ENCODE results near the gene NAT9.

The NAT9 gene

GRCh38 chr17:74801896-74802295 is 25.8 kb upstream of the NAT9 start:
- Histone ChIP-seq H3K4me1 (ENCODE audit: control insufficient read depth, low read depth, low read length) (no peaks in the 10 kb centered on the region), H3K18ac (ENCODE audit: low read length) (no peak overlapping the region), H3K4me3 (ENCODE audit: low read length) (no peak overlapping the region), H3K4me2 (ENCODE audit: low read length) (no peak overlapping the region), H3K79me2 (ENCODE audit: control insufficient read depth, insufficient read depth, low read length) (no peaks in the 10 kb centered on the region), H2BK15ac (replicated peaks; ENCODE audit: low read depth) (no peak overlapping the region), H2BK120ac (ENCODE audit: low read depth, low read length) (no peak overlapping the region), H2AK5ac (ENCODE audit: low read length) (no peak overlapping the region), H3K27ac (ENCODE audit: low read depth, low read length) (no peak overlapping the region), H3K4ac (ENCODE audit: low read depth, low read length) (no peak overlapping the region), H3K79me1 (ENCODE audit: low read length) (no peaks in the 10 kb centered on the region), H3K23ac (ENCODE audit: low read length) (no peak overlapping the region), H4K5ac (ENCODE audit: low read length) (no peak overlapping the region), H4K8ac (ENCODE audit: low read depth, low read length) (no peak overlapping the region), H3K9ac (ENCODE audit: low read length) (no peak overlapping the region), H3K36me3 (ENCODE audit: control insufficient read depth, insufficient read depth, low read length) (no peaks in the 10 kb centered on the region), H3K56ac (ENCODE audit: low read length) (no peak overlapping the region), H2BK5ac (ENCODE audit: low read length) (no peak overlapping the region), H3K27me3 (ENCODE audit: insufficient read depth, low read length, poor library complexity) (no peaks in the 10 kb centered on the region)
- DNase-seq: no peak
- WGBS (ENCODE audit: extremely low coverage, insufficient coverage, low lambda C conversion rate): no CpG with 5 or more reads among the region's 8 CpGs

- H3K4me2 ChIP-seq (ENCODE audit: low read length): no peak overlapping the region
- no peaks in the 10 kb centered on the region for H3K79me1 ChIP-seq (ENCODE audit: low read length)
- no CpG with 5 or more reads among the region's 7 CpGs for WGBS (ENCODE audit: extremely low coverage, insufficient coverage, low lambda C conversion rate)
- no peak overlapping the region for H2AK5ac ChIP-seq (ENCODE audit: low read length)
- H2BK120ac ChIP-seq (ENCODE audit: low read depth, low read length): no peak overlapping the region
- H3K9ac ChIP-seq (ENCODE audit: low read length): no peak overlapping the region
- no peak overlapping the region for H3K23ac ChIP-seq (ENCODE audit: low read length)
- no peak overlapping the region for H3K56ac ChIP-seq (ENCODE audit: low read length)
- H3K4ac ChIP-seq (ENCODE audit: low read depth, low read length): no peak overlapping the region
- H3K36me3 ChIP-seq (ENCODE audit: control insufficient read depth, insufficient read depth, low read length): no peaks in the 10 kb centered on the region
- H3K79me2 ChIP-seq (ENCODE audit: control insufficient read depth, insufficient read depth, low read length): no peaks in the 10 kb centered on the region
- H3K18ac ChIP-seq (ENCODE audit: low read length): no peak overlapping the region
- no peak overlapping the region for H3K4me3 ChIP-seq (ENCODE audit: low read length)
- no peaks in the 10 kb centered on the region for H3K27me3 ChIP-seq (ENCODE audit: insufficient read depth, low read length, poor library complexity)
- no peaks in the 10 kb centered on the region for H3K4me1 ChIP-seq (ENCODE audit: control insufficient read depth, low read depth, low read length)
- H4K8ac ChIP-seq (ENCODE audit: low read depth, low read length): no peak overlapping the region
- H4K5ac ChIP-seq (ENCODE audit: low read length): no peak overlapping the region
- H3K27ac ChIP-seq (ENCODE audit: low read depth, low read length): no peak overlapping the region
- H2BK15ac ChIP-seq (replicated peaks; ENCODE audit: low read depth): no peak overlapping the region
- no peak for DNase-seq
- H2BK5ac ChIP-seq (ENCODE audit: low read length): no peak overlapping the region
Observed at GRCh38 chr17:74800531-74800930, 24.4 kb upstream of the NAT9 start.

- Histone ChIP-seq H4K5ac (ENCODE audit: low read length) (no peak overlapping the region), H3K56ac (ENCODE audit: low read length) (no peak overlapping the region), H2BK120ac (ENCODE audit: low read depth, low read length) (no peak overlapping the region), H3K27me3 (ENCODE audit: insufficient read depth, low read length, poor library complexity) (no peaks in the 10 kb centered on the region), H3K79me2 (ENCODE audit: control insufficient read depth, insufficient read depth, low read length) (no peaks in the 10 kb centered on the region), H3K36me3 (ENCODE audit: control insufficient read depth, insufficient read depth, low read length) (peaks cover 8% of the 10 kb centered on the region), H3K9ac (ENCODE audit: low read length) (no peak overlapping the region), H4K8ac (ENCODE audit: low read depth, low read length) (no peak overlapping the region), H3K79me1 (ENCODE audit: low read length) (no peaks in the 10 kb centered on the region), H3K4me2 (ENCODE audit: low read length) (no peak overlapping the region), H2AK5ac (ENCODE audit: low read length) (no peak overlapping the region), H3K4me1 (ENCODE audit: control insufficient read depth, low read depth, low read length) (no peaks in the 10 kb centered on the region), H2BK15ac (replicated peaks; ENCODE audit: low read depth) (no peak overlapping the region), H3K27ac (ENCODE audit: low read depth, low read length) (no peak overlapping the region), H3K4me3 (ENCODE audit: low read length) (no peak overlapping the region), H3K18ac (ENCODE audit: low read length) (no peak overlapping the region), H3K23ac (ENCODE audit: low read length) (no peak overlapping the region), H3K4ac (ENCODE audit: low read depth, low read length) (no peak overlapping the region), H2BK5ac (ENCODE audit: low read length) (no peak overlapping the region)
- WGBS (ENCODE audit: extremely low coverage, insufficient coverage, low lambda C conversion rate): no CpG with 5 or more reads among the region's 14 CpGs
- DNase-seq: no peak
Observed at GRCh38 chr17:74799097-74799496, 23.0 kb upstream of the NAT9 start.

GRCh38 chr17:74798239-74798707 is 22.1 kb upstream of the NAT9 start:
- H4K5ac ChIP-seq (ENCODE audit: low read length): no peak overlapping the region
- no peak overlapping the region for H2AK5ac ChIP-seq (ENCODE audit: low read length)
- H3K56ac ChIP-seq (ENCODE audit: low read length): no peak overlapping the region
- no peak overlapping the region for H3K27ac ChIP-seq (ENCODE audit: low read depth, low read length)
- H2BK15ac ChIP-seq (replicated peaks; ENCODE audit: low read depth): no peak overlapping the region
- H3K4me1 ChIP-seq (ENCODE audit: control insufficient read depth, low read depth, low read length): no peaks in the 10 kb centered on the region
- H2BK5ac ChIP-seq (ENCODE audit: low read length): no peak overlapping the region
- H3K79me2 ChIP-seq (ENCODE audit: control insufficient read depth, insufficient read depth, low read length): no peaks in the 10 kb centered on the region
- no peak overlapping the region for H4K8ac ChIP-seq (ENCODE audit: low read depth, low read length)
- H3K4me3 ChIP-seq (ENCODE audit: low read length): no peak overlapping the region
- no CpG with 5 or more reads among the region's 8 CpGs for WGBS (ENCODE audit: extremely low coverage, insufficient coverage, low lambda C conversion rate)
- H2BK120ac ChIP-seq (ENCODE audit: low read depth, low read length): no peak overlapping the region
- no peak overlapping the region for H3K4me2 ChIP-seq (ENCODE audit: low read length)
- no peak for DNase-seq
- no peak overlapping the region for H3K4ac ChIP-seq (ENCODE audit: low read depth, low read length)
- no peaks in the 10 kb centered on the region for H3K79me1 ChIP-seq (ENCODE audit: low read length)
- H3K23ac ChIP-seq (ENCODE audit: low read length): no peak overlapping the region
- peaks cover 8% of the 10 kb centered on the region for H3K36me3 ChIP-seq (ENCODE audit: control insufficient read depth, insufficient read depth, low read length)
- no peaks in the 10 kb centered on the region for H3K27me3 ChIP-seq (ENCODE audit: insufficient read depth, low read length, poor library complexity)
- H3K18ac ChIP-seq (ENCODE audit: low read length): no peak overlapping the region
- no peak overlapping the region for H3K9ac ChIP-seq (ENCODE audit: low read length)

- Histone ChIP-seq H4K8ac (ENCODE audit: low read depth, low read length) (no peak overlapping the region), H3K4me2 (ENCODE audit: low read length) (no peak overlapping the region), H3K4ac (ENCODE audit: low read depth, low read length) (no peak overlapping the region), H3K9ac (ENCODE audit: low read length) (no peak overlapping the region), H3K27me3 (ENCODE audit: insufficient read depth, low read length, poor library complexity) (no peaks in the 10 kb centered on the region), H4K5ac (ENCODE audit: low read length) (no peak overlapping the region), H2BK120ac (ENCODE audit: low read depth, low read length) (no peak overlapping the region), H2BK15ac (replicated peaks; ENCODE audit: low read depth) (no peak overlapping the region), H2BK5ac (ENCODE audit: low read length) (no peak overlapping the region), H3K79me1 (ENCODE audit: low read length) (no peaks in the 10 kb centered on the region), H3K4me1 (ENCODE audit: control insufficient read depth, low read depth, low read length) (no peaks in the 10 kb centered on the region), H3K56ac (ENCODE audit: low read length) (no peak overlapping the region), H3K27ac (ENCODE audit: low read depth, low read length) (no peak overlapping the region), H3K4me3 (ENCODE audit: low read length) (no peak overlapping the region), H3K23ac (ENCODE audit: low read length) (no peak overlapping the region), H3K36me3 (ENCODE audit: control insufficient read depth, insufficient read depth, low read length) (peaks cover 8% of the 10 kb centered on the region), H2AK5ac (ENCODE audit: low read length) (no peak overlapping the region), H3K79me2 (ENCODE audit: control insufficient read depth, insufficient read depth, low read length) (no peaks in the 10 kb centered on the region), H3K18ac (ENCODE audit: low read length) (no peak overlapping the region)
- WGBS (ENCODE audit: extremely low coverage, insufficient coverage, low lambda C conversion rate): no CpG with 5 or more reads among the region's 4 CpGs
- DNase-seq: no peak
Observed at GRCh38 chr17:74797824-74798223, 21.7 kb upstream of the NAT9 start.

GRCh38 chr17:74796866-74797265 is 20.7 kb upstream of the NAT9 start:
- no peak overlapping the region for H2BK5ac ChIP-seq (ENCODE audit: low read length)

More at GRCh38 chr17:74796866-74797265, 20.7 kb upstream of the NAT9 start:
- Histone ChIP-seq H3K27me3 (ENCODE audit: insufficient read depth, low read length, poor library complexity) (no peaks in the 10 kb centered on the region), H3K23ac (ENCODE audit: low read length) (no peak overlapping the region), H3K4me3 (ENCODE audit: low read length) (no peak overlapping the region), H3K27ac (ENCODE audit: low read depth, low read length) (no peak overlapping the region), H3K4ac (ENCODE audit: low read depth, low read length) (no peak overlapping the region), H2AK5ac (ENCODE audit: low read length) (no peak overlapping the region), H3K18ac (ENCODE audit: low read length) (no peak overlapping the region), H3K9ac (ENCODE audit: low read length) (no peak overlapping the region), H3K79me1 (ENCODE audit: low read length) (no peaks in the 10 kb centered on the region), H4K5ac (ENCODE audit: low read length) (no peak overlapping the region), H2BK120ac (ENCODE audit: low read depth, low read length) (no peak overlapping the region), H2BK15ac (replicated peaks; ENCODE audit: low read depth) (no peak overlapping the region), H3K36me3 (ENCODE audit: control insufficient read depth, insufficient read depth, low read length) (peaks cover 10% of the 10 kb centered on the region), H3K79me2 (ENCODE audit: control insufficient read depth, insufficient read depth, low read length) (no peaks in the 10 kb centered on the region), H3K4me2 (ENCODE audit: low read length) (no peak overlapping the region), H3K56ac (ENCODE audit: low read length) (no peak overlapping the region), H4K8ac (ENCODE audit: low read depth, low read length) (no peak overlapping the region), H3K4me1 (ENCODE audit: control insufficient read depth, low read depth, low read length) (no peaks in the 10 kb centered on the region)
- DNase-seq: no peak
- whole genome bisulfite sequencing (ENCODE audit: extremely low coverage, insufficient coverage, low lambda C conversion rate): no CpG with 5 or more reads among the region's 6 CpGs
